ENCODE data around the gene SLC7A6.

The SLC7A6 gene

GRCh38 chr16:68219725-68220351 is 44.5 kb upstream of the SLC7A6 start:
- Histone ChIP-seq H3K36me3 (ENCODE audit: control insufficient read depth, insufficient read depth, low read length) (no peaks in the 10 kb centered on the region; the same call in 1 of the 2 replicates), H3K4me3 (replicated peaks; ENCODE audit: low read depth, low read length) (no peak overlapping the region), H3K27me3 (replicated peaks; ENCODE audit: control insufficient read depth, insufficient read depth, low read length) (no peaks in the 10 kb centered on the region)
- TF ChIP-seq CTCF (IDR thresholded peaks at IDR 0.05; ENCODE audit: insufficient read depth, low read length, poor library complexity, severe bottlenecking), result no peak
- DNase-seq (ENCODE audit: extremely low read depth, insufficient read length), result no peak

GRCh38 chr16:68223072-68223471 is 41.3 kb upstream of the SLC7A6 start:
- no peak overlapping the region for H3K4me3 ChIP-seq (replicated peaks; ENCODE audit: low read depth, low read length)
- H3K36me3 ChIP-seq (ENCODE audit: control insufficient read depth, insufficient read depth, low read length), result peaks cover 3% of the 10 kb centered on the region; the same call in 1 of the 2 replicates
- no peak for TF ChIP-seq CTCF (IDR thresholded peaks at IDR 0.05; ENCODE audit: insufficient read depth, low read length, poor library complexity, severe bottlenecking)
- DNase-seq (ENCODE audit: extremely low read depth, insufficient read length), result no peak
- no peaks in the 10 kb centered on the region for H3K27me3 ChIP-seq (replicated peaks; ENCODE audit: control insufficient read depth, insufficient read depth, low read length)

- Histone ChIP-seq H3K36me3 (ENCODE audit: control insufficient read depth, insufficient read depth, low read length) (peaks cover 3% of the 10 kb centered on the region; the same call in 1 of the 2 replicates), H3K4me3 (replicated peaks; ENCODE audit: low read depth, low read length) (no peak overlapping the region), H3K27me3 (replicated peaks; ENCODE audit: control insufficient read depth, insufficient read depth, low read length) (no peaks in the 10 kb centered on the region)
- no peak for TF ChIP-seq CTCF (IDR thresholded peaks at IDR 0.05; ENCODE audit: insufficient read depth, low read length, poor library complexity, severe bottlenecking)
- DNase-seq (ENCODE audit: extremely low read depth, insufficient read length), result no peak
These were observed 38.2 kb upstream of the SLC7A6 start for GRCh38 chr16:68226116-68226515.

GRCh38 chr16:68227183-68227793 is 37.0 kb upstream of the SLC7A6 start:
- Histone ChIP-seq H3K36me3 (ENCODE audit: control insufficient read depth, insufficient read depth, low read length) (peaks cover 3% of the 10 kb centered on the region; the same call in 1 of the 2 replicates), H3K4me3 (replicated peaks; ENCODE audit: low read depth, low read length) (no peak overlapping the region), H3K27me3 (replicated peaks; ENCODE audit: control insufficient read depth, insufficient read depth, low read length) (no peaks in the 10 kb centered on the region)
- TF ChIP-seq CTCF (IDR thresholded peaks at IDR 0.05; ENCODE audit: insufficient read depth, low read length, poor library complexity, severe bottlenecking), result no peak
- DNase-seq (ENCODE audit: extremely low read depth, insufficient read length), result no peak

GRCh38 chr16:68227850-68228553 is 36.3 kb upstream of the SLC7A6 start:
- peaks cover 3% of the 10 kb centered on the region; the same call in 1 of the 2 replicates for H3K36me3 ChIP-seq (ENCODE audit: control insufficient read depth, insufficient read depth, low read length)
- no peak for DNase-seq (ENCODE audit: extremely low read depth, insufficient read length)
- no peak overlapping the region for H3K4me3 ChIP-seq (replicated peaks; ENCODE audit: low read depth, low read length)
- H3K27me3 ChIP-seq (replicated peaks; ENCODE audit: control insufficient read depth, insufficient read depth, low read length), result no peaks in the 10 kb centered on the region
- TF ChIP-seq CTCF (IDR thresholded peaks at IDR 0.05; ENCODE audit: insufficient read depth, low read length, poor library complexity, severe bottlenecking), result no peak

Data from GM06990 (cell line).